ENCODE measurements around the gene IMPG1. TPM values are rescaled to one million over a fixed set of nuclear protein-coding genes. Genes with fewer than 3 reads are reported as not detected.

The IMPG1 gene, protein sequence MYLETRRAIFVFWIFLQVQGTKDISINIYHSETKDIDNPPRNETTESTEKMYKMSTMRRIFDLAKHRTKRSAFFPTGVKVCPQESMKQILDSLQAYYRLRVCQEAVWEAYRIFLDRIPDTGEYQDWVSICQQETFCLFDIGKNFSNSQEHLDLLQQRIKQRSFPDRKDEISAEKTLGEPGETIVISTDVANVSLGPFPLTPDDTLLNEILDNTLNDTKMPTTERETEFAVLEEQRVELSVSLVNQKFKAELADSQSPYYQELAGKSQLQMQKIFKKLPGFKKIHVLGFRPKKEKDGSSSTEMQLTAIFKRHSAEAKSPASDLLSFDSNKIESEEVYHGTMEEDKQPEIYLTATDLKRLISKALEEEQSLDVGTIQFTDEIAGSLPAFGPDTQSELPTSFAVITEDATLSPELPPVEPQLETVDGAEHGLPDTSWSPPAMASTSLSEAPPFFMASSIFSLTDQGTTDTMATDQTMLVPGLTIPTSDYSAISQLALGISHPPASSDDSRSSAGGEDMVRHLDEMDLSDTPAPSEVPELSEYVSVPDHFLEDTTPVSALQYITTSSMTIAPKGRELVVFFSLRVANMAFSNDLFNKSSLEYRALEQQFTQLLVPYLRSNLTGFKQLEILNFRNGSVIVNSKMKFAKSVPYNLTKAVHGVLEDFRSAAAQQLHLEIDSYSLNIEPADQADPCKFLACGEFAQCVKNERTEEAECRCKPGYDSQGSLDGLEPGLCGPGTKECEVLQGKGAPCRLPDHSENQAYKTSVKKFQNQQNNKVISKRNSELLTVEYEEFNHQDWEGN
- polyA plus RNA-seq (2013, experiment 1 of 2): 0.21 TPM
- 0.17 TPM for polyA plus RNA-seq (2013, experiment 2 of 2)

DNA sequence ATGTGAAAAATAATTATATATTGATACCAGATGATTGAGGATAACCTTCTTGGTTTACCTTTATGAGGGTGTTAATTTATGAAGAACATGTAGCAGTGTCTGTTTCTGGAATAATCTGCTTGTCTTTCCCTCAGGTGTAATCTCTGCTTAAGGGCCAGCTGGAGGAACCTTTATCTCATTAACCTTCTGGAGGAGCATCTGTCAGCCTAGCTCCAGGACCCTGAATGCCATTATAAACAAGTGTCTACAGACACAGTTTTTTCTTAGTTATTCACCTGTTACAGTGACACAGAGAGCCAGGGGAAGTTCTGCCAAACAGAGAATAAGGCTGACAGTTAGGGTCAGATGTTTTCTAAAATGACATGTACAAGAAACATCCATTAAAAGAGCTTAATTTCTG, at the start of gene IMPG1:
IMPG1 (minus strand) TSS at position 101 of the 400 bp plus-strand sequence. CDS start 174 bp downstream, outside the sequence.
- Histone ChIP-seq H2AK5ac (ENCODE audit: low read length) (no peak within 1 kb of the TSS), H3K4me3 (ENCODE audit: low read length) (no peak within 1 kb of the TSS), H3K9ac (ENCODE audit: low read length) (no peak within 1 kb of the TSS), H4K5ac (ENCODE audit: low read length) (no peak within 1 kb of the TSS), H3K18ac (ENCODE audit: low read length) (no peak within 1 kb of the TSS), H3K23ac (ENCODE audit: low read length) (no peak within 1 kb of the TSS), H4K8ac (ENCODE audit: low read depth, low read length) (no peak within 1 kb of the TSS), H3K79me1 (ENCODE audit: low read length) (no peaks in the 10 kb centered on the region), H3K79me2 (ENCODE audit: control insufficient read depth, insufficient read depth, low read length) (no peaks in the 10 kb centered on the region), H3K4me1 (ENCODE audit: control insufficient read depth, low read depth, low read length) (no peaks in the 10 kb centered on the region), H3K27ac (ENCODE audit: low read depth, low read length) (no peak within 1 kb of the TSS), H3K36me3 (ENCODE audit: control insufficient read depth, insufficient read depth, low read length) (no peaks in the 10 kb centered on the region), H3K27me3 (ENCODE audit: insufficient read depth, low read length, poor library complexity) (no peaks in the 10 kb centered on the region), H3K4ac (ENCODE audit: low read depth, low read length) (no peak within 1 kb of the TSS), H2BK5ac (ENCODE audit: low read length) (no peak within 1 kb of the TSS), H3K56ac (ENCODE audit: low read length) (no peak within 1 kb of the TSS), H2BK120ac (ENCODE audit: low read depth, low read length) (no peak within 1 kb of the TSS), H3K4me2 (ENCODE audit: low read length) (no peak within 1 kb of the TSS), H2BK15ac (replicated peaks; ENCODE audit: low read depth) (no peak within 1 kb of the TSS)
- no peak for DNase-seq

DNA sequence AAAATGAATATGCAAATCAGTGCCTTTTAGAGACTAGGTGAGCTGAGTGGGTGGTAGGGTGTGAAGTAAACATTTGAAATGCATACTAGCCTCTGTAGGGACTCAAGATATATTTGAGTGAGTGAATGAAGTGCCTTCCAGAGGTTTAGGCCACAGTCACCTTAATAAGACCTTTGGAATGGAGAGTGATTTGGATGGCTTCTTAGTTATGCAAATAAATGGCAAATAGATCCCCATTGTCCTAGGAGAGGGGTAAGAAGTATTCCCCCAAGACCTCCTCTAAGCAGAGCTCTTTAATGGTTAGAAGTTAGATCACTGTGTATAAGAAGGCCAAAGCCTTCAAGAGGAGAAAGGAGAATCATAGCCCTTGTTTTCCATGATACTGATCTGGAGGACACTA, 47.8 kb upstream of the IMPG1 start:
- Histone ChIP-seq H2BK5ac (ENCODE audit: low read length) (no peak overlapping the region), H3K4ac (ENCODE audit: low read depth, low read length) (no peak overlapping the region), H3K79me1 (ENCODE audit: low read length) (no peaks in the 10 kb centered on the region), H3K9ac (ENCODE audit: low read length) (no peak overlapping the region), H3K23ac (ENCODE audit: low read length) (no peak overlapping the region), H2BK15ac (replicated peaks; ENCODE audit: low read depth) (no peak overlapping the region), H3K27me3 (ENCODE audit: insufficient read depth, low read length, poor library complexity) (peaks cover 3% of the 10 kb centered on the region), H3K27ac (ENCODE audit: low read depth, low read length) (no peak overlapping the region), H4K5ac (ENCODE audit: low read length) (no peak overlapping the region), H3K18ac (ENCODE audit: low read length) (no peak overlapping the region), H2BK120ac (ENCODE audit: low read depth, low read length) (no peak overlapping the region), H3K4me1 (ENCODE audit: control insufficient read depth, low read depth, low read length) (peaks cover 3% of the 10 kb centered on the region), H3K56ac (ENCODE audit: low read length) (no peak overlapping the region), H3K79me2 (ENCODE audit: control insufficient read depth, insufficient read depth, low read length) (no peaks in the 10 kb centered on the region), H3K4me3 (ENCODE audit: low read length) (no peak overlapping the region), H2AK5ac (ENCODE audit: low read length) (no peak overlapping the region), H4K8ac (ENCODE audit: low read depth, low read length) (no peak overlapping the region), H3K4me2 (ENCODE audit: low read length) (no peak overlapping the region), H3K36me3 (ENCODE audit: control insufficient read depth, insufficient read depth, low read length) (no peaks in the 10 kb centered on the region)
- no peak for DNase-seq

DNA sequence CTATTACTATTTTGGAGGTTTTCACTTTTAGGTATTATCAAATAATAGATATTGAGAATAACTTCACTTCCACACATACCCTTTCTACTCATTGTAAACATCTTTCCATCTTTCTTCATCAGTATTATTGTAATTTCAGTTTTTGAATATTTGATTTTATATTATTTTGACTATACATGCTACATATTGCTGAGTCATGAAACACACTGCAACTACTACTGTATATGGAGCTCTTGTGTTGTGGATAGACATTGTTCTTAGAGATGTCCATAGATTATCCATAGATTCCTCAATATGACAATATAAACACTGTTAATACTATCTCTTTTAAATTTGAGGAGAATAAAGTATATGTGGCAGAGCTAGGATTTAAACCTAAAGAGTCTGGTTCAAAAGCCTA, 819 bp upstream of the IMPG1 start:
- no peak overlapping the region for H3K23ac ChIP-seq (ENCODE audit: low read length)
- H2AK5ac ChIP-seq (ENCODE audit: low read length): no peak overlapping the region
- H4K5ac ChIP-seq (ENCODE audit: low read length): no peak overlapping the region
- no peaks in the 10 kb centered on the region for H3K79me2 ChIP-seq (ENCODE audit: control insufficient read depth, insufficient read depth, low read length)
- no peak overlapping the region for H2BK5ac ChIP-seq (ENCODE audit: low read length)
- H3K27ac ChIP-seq (ENCODE audit: low read depth, low read length): no peak overlapping the region
- DNase-seq: no peak
- no peak overlapping the region for H3K56ac ChIP-seq (ENCODE audit: low read length)
- H3K9ac ChIP-seq (ENCODE audit: low read length): no peak overlapping the region
- no peaks in the 10 kb centered on the region for H3K4me1 ChIP-seq (ENCODE audit: control insufficient read depth, low read depth, low read length)
- no peak overlapping the region for H3K4ac ChIP-seq (ENCODE audit: low read depth, low read length)
- H3K36me3 ChIP-seq (ENCODE audit: control insufficient read depth, insufficient read depth, low read length): no peaks in the 10 kb centered on the region
- no peak overlapping the region for H3K4me2 ChIP-seq (ENCODE audit: low read length)
- no peak overlapping the region for H2BK15ac ChIP-seq (replicated peaks; ENCODE audit: low read depth)
- H3K79me1 ChIP-seq (ENCODE audit: low read length): no peaks in the 10 kb centered on the region
- no peak overlapping the region for H4K8ac ChIP-seq (ENCODE audit: low read depth, low read length)
- H3K4me3 ChIP-seq (ENCODE audit: low read length): no peak overlapping the region
- no peak overlapping the region for H3K18ac ChIP-seq (ENCODE audit: low read length)
- H3K27me3 ChIP-seq (ENCODE audit: insufficient read depth, low read length, poor library complexity): no peaks in the 10 kb centered on the region
- H2BK120ac ChIP-seq (ENCODE audit: low read depth, low read length): no peak overlapping the region

DNA sequence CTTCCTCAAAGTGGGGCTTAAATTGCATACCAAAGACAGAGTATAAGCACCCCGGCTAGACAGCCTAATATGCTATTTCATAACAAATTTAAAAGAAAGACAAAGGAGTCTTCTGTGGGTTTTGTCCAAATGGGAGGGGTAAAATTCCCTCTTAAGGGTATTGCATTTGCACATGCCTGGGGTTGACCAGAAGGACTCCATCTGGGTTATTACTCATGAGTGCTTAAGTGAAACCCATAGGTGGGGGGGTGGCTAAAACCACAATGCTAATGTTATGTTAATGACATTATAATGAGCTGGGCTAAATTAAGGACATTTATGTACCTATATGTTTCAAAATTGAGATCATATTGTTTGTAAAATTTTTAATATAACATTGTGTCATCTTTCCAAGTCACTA, 15.0 kb downstream of the IMPG1 start:
- Histone ChIP-seq H3K56ac (ENCODE audit: low read length) (no peak overlapping the region), H2AK5ac (ENCODE audit: low read length) (no peak overlapping the region), H2BK15ac (replicated peaks; ENCODE audit: low read depth) (no peak overlapping the region), H3K36me3 (ENCODE audit: control insufficient read depth, insufficient read depth, low read length) (no peaks in the 10 kb centered on the region), H3K18ac (ENCODE audit: low read length) (no peak overlapping the region), H3K79me1 (ENCODE audit: low read length) (no peaks in the 10 kb centered on the region), H3K27ac (ENCODE audit: low read depth, low read length) (no peak overlapping the region), H2BK5ac (ENCODE audit: low read length) (no peak overlapping the region), H3K4me2 (ENCODE audit: low read length) (no peak overlapping the region), H3K4ac (ENCODE audit: low read depth, low read length) (no peak overlapping the region), H2BK120ac (ENCODE audit: low read depth, low read length) (no peak overlapping the region), H3K27me3 (ENCODE audit: insufficient read depth, low read length, poor library complexity) (no peaks in the 10 kb centered on the region), H3K9ac (ENCODE audit: low read length) (no peak overlapping the region), H3K4me3 (ENCODE audit: low read length) (no peak overlapping the region), H4K8ac (ENCODE audit: low read depth, low read length) (no peak overlapping the region), H3K79me2 (ENCODE audit: control insufficient read depth, insufficient read depth, low read length) (no peaks in the 10 kb centered on the region), H4K5ac (ENCODE audit: low read length) (no peak overlapping the region), H3K4me1 (ENCODE audit: control insufficient read depth, low read depth, low read length) (no peaks in the 10 kb centered on the region), H3K23ac (ENCODE audit: low read length) (no peak overlapping the region)
- no CpG with 5 or more reads among the region's 1 CpG for WGBS (ENCODE audit: extremely low coverage, insufficient coverage, low lambda C conversion rate)
- no peak for DNase-seq

DNA sequence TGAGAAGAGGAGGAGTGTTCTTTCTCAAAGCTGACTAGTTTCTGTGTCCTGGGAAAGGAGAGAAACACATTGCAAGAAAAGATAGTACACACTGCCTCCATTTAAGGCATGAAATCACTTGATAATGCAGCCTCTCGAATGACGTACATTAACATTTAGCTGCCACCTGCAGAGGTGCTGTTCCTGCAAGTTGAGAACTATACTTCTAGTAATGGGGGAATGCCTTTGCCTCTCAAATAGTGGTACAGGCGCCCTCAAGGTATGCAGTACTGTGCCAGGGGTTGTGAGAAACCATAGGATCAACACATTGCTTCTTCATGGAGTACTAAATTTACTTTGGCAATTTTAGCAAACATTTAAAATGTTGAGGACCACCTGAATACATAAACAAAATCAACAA, 20.1 kb downstream of the IMPG1 start:
- no peaks in the 10 kb centered on the region for H3K4me1 ChIP-seq (ENCODE audit: control insufficient read depth, low read depth, low read length)
- no peak overlapping the region for H3K4me2 ChIP-seq (ENCODE audit: low read length)
- H2BK15ac ChIP-seq (replicated peaks; ENCODE audit: low read depth): no peak overlapping the region
- no peak overlapping the region for H3K18ac ChIP-seq (ENCODE audit: low read length)
- H2BK5ac ChIP-seq (ENCODE audit: low read length): no peak overlapping the region
- H2AK5ac ChIP-seq (ENCODE audit: low read length): no peak overlapping the region
- no peak overlapping the region for H3K4ac ChIP-seq (ENCODE audit: low read depth, low read length)
- no peak overlapping the region for H4K8ac ChIP-seq (ENCODE audit: low read depth, low read length)
- no peak overlapping the region for H3K4me3 ChIP-seq (ENCODE audit: low read length)
- no peaks in the 10 kb centered on the region for H3K27me3 ChIP-seq (ENCODE audit: insufficient read depth, low read length, poor library complexity)
- H3K23ac ChIP-seq (ENCODE audit: low read length): no peak overlapping the region
- DNase-seq: no peak
- H3K36me3 ChIP-seq (ENCODE audit: control insufficient read depth, insufficient read depth, low read length): no peaks in the 10 kb centered on the region
- H3K9ac ChIP-seq (ENCODE audit: low read length): no peak overlapping the region
- H3K27ac ChIP-seq (ENCODE audit: low read depth, low read length): no peak overlapping the region
- no CpG with 5 or more reads among the region's 3 CpGs for WGBS (ENCODE audit: extremely low coverage, insufficient coverage, low lambda C conversion rate)
- no peaks in the 10 kb centered on the region for H3K79me1 ChIP-seq (ENCODE audit: low read length)
- H3K56ac ChIP-seq (ENCODE audit: low read length): no peak overlapping the region
- no peaks in the 10 kb centered on the region for H3K79me2 ChIP-seq (ENCODE audit: control insufficient read depth, insufficient read depth, low read length)
- no peak overlapping the region for H4K5ac ChIP-seq (ENCODE audit: low read length)
- no peak overlapping the region for H2BK120ac ChIP-seq (ENCODE audit: low read depth, low read length)
